ENCODE results near the gene SLC25A22. TPM values are rescaled to one million over a fixed set of nuclear protein-coding genes. Genes with fewer than 3 reads are reported as not detected.
A peak's percentile ranks its signal among the peaks of the same experiment; 100 is the strongest.

Gene SLC25A22
- total and polyA plus RNA-seq, 9 of the 15 experiments (the other 6 are each of a cell fraction or from before 2014, with no cell fraction given): 0.41 to 55.4 (median 11.4) TPM

GRCh38 chr11:833849-834311 is 35.8 kb upstream of the SLC25A22 start (continued):
- TF ChIP-seq TSHZ1 (CRISPR knock-in tag; IDR thresholded peaks at IDR 0.05) (no peak), HDAC2 (IDR thresholded peaks at IDR 0.05) (0 out of 2 replicates have a peak, but pooled peaks have one; percentile 34), ZBTB17 (CRISPR knock-in tag; IDR thresholded peaks at IDR 0.05) (no peak), PRDM10 (IDR thresholded peaks at IDR 0.05; ENCODE audit: partially characterized antibody) (peak; percentile 2), NFE2 (IDR thresholded peaks at IDR 0.05; ENCODE audit: low read depth) (0 out of 2 replicates have a peak, but pooled peaks have one; percentile 13), ZNF41 (CRISPR knock-in tag; conservative IDR thresholded peaks at IDR 0.05) (no peak), TAF15 (IDR thresholded peaks at IDR 0.05; ENCODE audit: low read depth, low read length) (no peak), ZNF740 (CRISPR knock-in tag; IDR thresholded peaks at IDR 0.05) (peak; percentile 79), ZNF740 (tag; IDR thresholded peaks at IDR 0.05) (no peak), HDGF (IDR thresholded peaks at IDR 0.05) (0 out of 2 replicates have a peak, but pooled peaks have one; percentile 29), SMARCA4 (IDR thresholded peaks at IDR 0.05) (peak; percentile 19; the same call in 1 of the 2 replicates), ZBTB33 (CRISPR knock-in tag; IDR thresholded peaks at IDR 0.05) (no peak), SAP30 (IDR thresholded peaks at IDR 0.05; ENCODE audit: borderline replicate concordance, insufficient read depth, low read depth, low read length, poor library complexity, severe bottlenecking) (peak; percentile 35), ZNF311 (CRISPR knock-in tag; IDR thresholded peaks at IDR 0.05) (no peak), ZNF23 (CRISPR knock-in tag; IDR thresholded peaks at IDR 0.05) (no peak)

Measured in K562 (cell line).